ENCODE data around the gene FSTL3.

DNA sequence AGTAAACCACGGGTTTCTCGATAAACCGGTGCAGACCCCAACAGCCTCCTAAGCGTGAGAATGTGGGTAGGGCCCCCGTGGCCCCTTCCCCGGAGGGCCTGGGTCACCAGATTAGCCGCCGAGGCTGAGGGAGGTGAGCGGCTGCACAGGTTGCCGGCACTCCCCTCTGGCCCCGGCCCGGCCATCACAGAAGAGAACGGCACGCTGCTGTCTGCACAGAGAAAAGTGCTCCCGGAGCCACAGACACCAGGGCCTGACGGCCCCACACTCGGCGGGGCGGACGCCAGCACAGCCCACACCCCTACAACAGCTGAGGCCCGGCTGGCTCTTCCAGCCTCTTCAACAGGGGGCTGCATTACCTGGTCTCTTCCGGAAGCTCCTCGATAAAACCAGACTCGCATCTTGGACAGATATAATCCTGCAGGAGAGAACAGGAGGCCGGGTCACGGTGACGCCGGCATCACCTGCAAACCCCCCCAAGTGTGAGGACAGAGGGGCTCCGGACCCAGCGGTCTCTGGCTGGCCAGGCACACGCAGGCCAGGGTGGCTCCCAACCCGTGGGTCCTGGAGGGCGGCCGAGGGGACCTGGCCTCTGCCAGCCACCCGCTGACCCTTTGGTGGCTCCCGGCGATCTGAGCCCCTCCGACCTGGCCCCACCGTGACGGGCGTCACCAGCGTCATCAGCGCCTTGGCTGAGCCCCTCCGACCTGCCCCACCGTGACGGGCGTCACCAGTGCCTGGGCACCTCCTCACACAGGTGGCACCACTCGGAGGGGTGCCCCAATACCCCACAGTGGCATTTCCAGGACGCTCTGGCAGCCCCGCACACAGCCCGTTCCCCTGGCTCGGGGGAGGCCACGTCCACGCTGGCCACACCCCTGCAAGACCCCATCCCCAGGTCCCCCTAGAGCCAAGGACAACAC lies 23.5 kb upstream of the FSTL3 start:
- TF ChIP-seq, protein P1, sequence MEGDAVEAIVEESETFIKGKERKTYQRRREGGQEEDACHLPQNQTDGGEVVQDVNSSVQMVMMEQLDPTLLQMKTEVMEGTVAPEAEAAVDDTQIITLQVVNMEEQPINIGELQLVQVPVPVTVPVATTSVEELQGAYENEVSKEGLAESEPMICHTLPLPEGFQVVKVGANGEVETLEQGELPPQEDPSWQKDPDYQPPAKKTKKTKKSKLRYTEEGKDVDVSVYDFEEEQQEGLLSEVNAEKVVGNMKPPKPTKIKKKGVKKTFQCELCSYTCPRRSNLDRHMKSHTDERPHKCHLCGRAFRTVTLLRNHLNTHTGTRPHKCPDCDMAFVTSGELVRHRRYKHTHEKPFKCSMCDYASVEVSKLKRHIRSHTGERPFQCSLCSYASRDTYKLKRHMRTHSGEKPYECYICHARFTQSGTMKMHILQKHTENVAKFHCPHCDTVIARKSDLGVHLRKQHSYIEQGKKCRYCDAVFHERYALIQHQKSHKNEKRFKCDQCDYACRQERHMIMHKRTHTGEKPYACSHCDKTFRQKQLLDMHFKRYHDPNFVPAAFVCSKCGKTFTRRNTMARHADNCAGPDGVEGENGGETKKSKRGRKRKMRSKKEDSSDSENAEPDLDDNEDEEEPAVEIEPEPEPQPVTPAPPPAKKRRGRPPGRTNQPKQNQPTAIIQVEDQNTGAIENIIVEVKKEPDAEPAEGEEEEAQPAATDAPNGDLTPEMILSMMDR (IDR thresholded peaks at IDR 0.05): no peak
- no peak for TF ChIP-seq POLR2A (IDR thresholded peaks at IDR 0.05)
